Gastroesophageal sphincter (tissue), 3 donors: ENCODE results near the gene MRPS10.

Source experiments
- EP300 ChIP-seq: sonication (generic); formaldehyde crosslinking; IDR thresholded peaks from one replicate; pipeline ENCODE4 v1.6.1; 2017; ENCODE audit warnings: antibody characterized with exemption, mild to moderate bottlenecking
- POLR2A ChIP-seq, 2 donors: fragments of 450-650 bp; IDR thresholded peaks; one replicate each; pipeline ENCODE4 v1.6.1; 2017; ENCODE audit warnings: antibody characterized with exemption in 2 of 2, mild to moderate bottlenecking in 2 of 2, moderate library complexity in 1 of 2
- POLR2AphosphoS5 ChIP-seq: sonication (generic); formaldehyde crosslinking; IDR thresholded peaks from one replicate; pipeline ENCODE4 v1.6.1; 2017; ENCODE audit warnings: antibody characterized with exemption
- TF ChIP-seq, protein P1 (sequence below), 4 experiments: fragments of 200-600 bp in 2 of 4; fragments of 450-650 bp in 2 of 4; sonication (generic) in 1 of 4; IDR thresholded peaks; one replicate each; pipeline ENCODE4 v1.5.1; 2017 to 2019; ENCODE audit warnings: antibody characterized with exemption in 4 of 4, mild to moderate bottlenecking in 2 of 4, moderate library complexity in 2 of 4

DNA sequence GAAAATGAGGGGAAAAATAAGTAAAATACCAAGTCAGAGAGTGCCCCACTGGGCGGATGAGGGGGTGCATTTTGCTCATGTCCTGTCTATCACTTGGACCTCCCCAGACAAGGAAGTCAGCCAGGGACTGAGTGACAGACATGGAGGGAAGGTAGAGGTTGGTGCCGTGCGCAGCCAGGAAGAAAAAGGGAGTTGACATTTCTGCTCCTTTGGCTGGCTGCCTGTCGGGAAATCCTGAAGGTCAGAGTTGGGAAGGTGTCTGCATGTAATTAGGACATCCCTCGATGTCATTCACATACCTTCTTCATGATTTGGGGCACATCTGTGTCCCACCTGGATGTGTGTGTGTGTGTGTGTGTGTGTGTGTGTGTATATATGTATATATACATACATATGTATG is 35.6 kb downstream of the MRPS10 start:
- TF ChIP-seq POLR2A (IDR thresholded peaks at IDR 0.05) (no peak), EP300 (no peak), POLR2AphosphoS5 (no peak)
- TF ChIP-seq, protein P1, sequence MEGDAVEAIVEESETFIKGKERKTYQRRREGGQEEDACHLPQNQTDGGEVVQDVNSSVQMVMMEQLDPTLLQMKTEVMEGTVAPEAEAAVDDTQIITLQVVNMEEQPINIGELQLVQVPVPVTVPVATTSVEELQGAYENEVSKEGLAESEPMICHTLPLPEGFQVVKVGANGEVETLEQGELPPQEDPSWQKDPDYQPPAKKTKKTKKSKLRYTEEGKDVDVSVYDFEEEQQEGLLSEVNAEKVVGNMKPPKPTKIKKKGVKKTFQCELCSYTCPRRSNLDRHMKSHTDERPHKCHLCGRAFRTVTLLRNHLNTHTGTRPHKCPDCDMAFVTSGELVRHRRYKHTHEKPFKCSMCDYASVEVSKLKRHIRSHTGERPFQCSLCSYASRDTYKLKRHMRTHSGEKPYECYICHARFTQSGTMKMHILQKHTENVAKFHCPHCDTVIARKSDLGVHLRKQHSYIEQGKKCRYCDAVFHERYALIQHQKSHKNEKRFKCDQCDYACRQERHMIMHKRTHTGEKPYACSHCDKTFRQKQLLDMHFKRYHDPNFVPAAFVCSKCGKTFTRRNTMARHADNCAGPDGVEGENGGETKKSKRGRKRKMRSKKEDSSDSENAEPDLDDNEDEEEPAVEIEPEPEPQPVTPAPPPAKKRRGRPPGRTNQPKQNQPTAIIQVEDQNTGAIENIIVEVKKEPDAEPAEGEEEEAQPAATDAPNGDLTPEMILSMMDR (IDR thresholded peaks at IDR 0.05), result no peak
